NCI-H1417 (cell line): Measurements from ENCODE around the gene OR5K4.

ENCODE experiments used
- DNase-seq, 3 experiments: peaks; one replicate each; lab custom pipeline; 2025; lab: John Stamatoyannopoulos, UW

Gene OR5K4

GRCh38 chr3:98353554-98353953 is at the start of gene OR5K4:
Gene OR5K4 (plus strand): TSS chr3:98353854. CDS start chr3:98353854, 0 bp downstream.
- DNase-seq: no peak

- no peak for DNase-seq
Observed at GRCh38 chr3:98322101-98322500, 31.6 kb upstream of the OR5K4 start.

- DNase-seq: no peak
Observed at GRCh38 chr3:98322686-98323085, 31.0 kb upstream of the OR5K4 start.

- DNase-seq: no peak
Observed at GRCh38 chr3:98323425-98323824, 30.2 kb upstream of the OR5K4 start.

GRCh38 chr3:98325055-98325454 is 28.6 kb upstream of the OR5K4 start:
- peak in 2 of 3 experiments; percentile 3 to 26 for DNase-seq

GRCh38 chr3:98326105-98326893 is 27.4 kb upstream of the OR5K4 start:
- DNase-seq: no peak

- DNase-seq: no peak
Observed at GRCh38 chr3:98326945-98327344, 26.7 kb upstream of the OR5K4 start.

GRCh38 chr3:98328933-98329332 is 24.7 kb upstream of the OR5K4 start:
- DNase-seq: no peak

GRCh38 chr3:98329392-98330124 is 24.1 kb upstream of the OR5K4 start:
- DNase-seq: peak; percentile 18 to 68 (median 21)

- DNase-seq: no peak
Observed at GRCh38 chr3:98331329-98331728, 22.3 kb upstream of the OR5K4 start.

GRCh38 chr3:98333989-98334606 is 19.6 kb upstream of the OR5K4 start:
- DNase-seq: no peak

- no peak for DNase-seq
Observed at GRCh38 chr3:98339031-98339430, 14.6 kb upstream of the OR5K4 start.

GRCh38 chr3:98341758-98342157 is 11.9 kb upstream of the OR5K4 start:
- no peak for DNase-seq

GRCh38 chr3:98343647-98344507 is 9.8 kb upstream of the OR5K4 start:
- DNase-seq: peak; percentile 24 to 64 (median 47)

- DNase-seq: no peak
Observed at GRCh38 chr3:98350082-98350481, 3.6 kb upstream of the OR5K4 start.

- no peak for DNase-seq
Observed at GRCh38 chr3:98359250-98359649, 5.6 kb downstream of the OR5K4 start.

GRCh38 chr3:98359993-98360675 is 6.5 kb downstream of the OR5K4 start:
- no peak for DNase-seq

GRCh38 chr3:98360681-98361080 is 7.0 kb downstream of the OR5K4 start:
- no peak for DNase-seq

- DNase-seq: no peak
Observed at GRCh38 chr3:98361289-98361688, 7.6 kb downstream of the OR5K4 start.

GRCh38 chr3:98367464-98368246 is 14.0 kb downstream of the OR5K4 start:
- no peak for DNase-seq

GRCh38 chr3:98371186-98371585 is 17.5 kb downstream of the OR5K4 start:
- DNase-seq: no peak
